ENCODE measurements around the gene SLC38A8.

DNA sequence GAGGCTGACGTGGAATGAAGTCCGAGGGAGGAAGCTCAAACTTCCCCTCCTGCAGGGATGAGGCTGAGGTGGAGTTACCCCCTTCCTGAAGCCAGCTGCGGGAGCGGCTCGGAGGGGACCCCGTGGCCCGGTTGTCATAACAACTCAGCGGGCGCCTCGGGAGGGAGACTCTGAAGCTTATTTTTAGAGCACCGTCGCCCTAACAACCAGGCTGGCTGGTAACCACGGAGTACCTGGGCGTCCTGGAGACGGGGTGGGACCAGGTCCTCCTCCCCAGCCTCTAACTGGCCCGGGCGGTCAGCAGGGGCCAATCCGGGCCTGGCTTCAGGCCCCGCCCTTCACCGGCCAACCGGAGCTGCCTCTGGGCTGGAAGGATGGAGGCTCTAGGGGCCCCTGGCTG is 46.8 kb downstream of the SLC38A8 start:
- TF ChIP-seq, protein P1, sequence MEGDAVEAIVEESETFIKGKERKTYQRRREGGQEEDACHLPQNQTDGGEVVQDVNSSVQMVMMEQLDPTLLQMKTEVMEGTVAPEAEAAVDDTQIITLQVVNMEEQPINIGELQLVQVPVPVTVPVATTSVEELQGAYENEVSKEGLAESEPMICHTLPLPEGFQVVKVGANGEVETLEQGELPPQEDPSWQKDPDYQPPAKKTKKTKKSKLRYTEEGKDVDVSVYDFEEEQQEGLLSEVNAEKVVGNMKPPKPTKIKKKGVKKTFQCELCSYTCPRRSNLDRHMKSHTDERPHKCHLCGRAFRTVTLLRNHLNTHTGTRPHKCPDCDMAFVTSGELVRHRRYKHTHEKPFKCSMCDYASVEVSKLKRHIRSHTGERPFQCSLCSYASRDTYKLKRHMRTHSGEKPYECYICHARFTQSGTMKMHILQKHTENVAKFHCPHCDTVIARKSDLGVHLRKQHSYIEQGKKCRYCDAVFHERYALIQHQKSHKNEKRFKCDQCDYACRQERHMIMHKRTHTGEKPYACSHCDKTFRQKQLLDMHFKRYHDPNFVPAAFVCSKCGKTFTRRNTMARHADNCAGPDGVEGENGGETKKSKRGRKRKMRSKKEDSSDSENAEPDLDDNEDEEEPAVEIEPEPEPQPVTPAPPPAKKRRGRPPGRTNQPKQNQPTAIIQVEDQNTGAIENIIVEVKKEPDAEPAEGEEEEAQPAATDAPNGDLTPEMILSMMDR (IDR thresholded peaks at IDR 0.05), result no peak
- no peak for TF ChIP-seq POLR2A (IDR thresholded peaks at IDR 0.05)
